ENCODE results near the gene OR14C36. TPM values are rescaled to one million over a fixed set of nuclear protein-coding genes. Genes with fewer than 3 reads are reported as not detected.

OR14C36 gene
- total RNA-seq, 1 experiment from 2014 or later: not detected

DNA sequence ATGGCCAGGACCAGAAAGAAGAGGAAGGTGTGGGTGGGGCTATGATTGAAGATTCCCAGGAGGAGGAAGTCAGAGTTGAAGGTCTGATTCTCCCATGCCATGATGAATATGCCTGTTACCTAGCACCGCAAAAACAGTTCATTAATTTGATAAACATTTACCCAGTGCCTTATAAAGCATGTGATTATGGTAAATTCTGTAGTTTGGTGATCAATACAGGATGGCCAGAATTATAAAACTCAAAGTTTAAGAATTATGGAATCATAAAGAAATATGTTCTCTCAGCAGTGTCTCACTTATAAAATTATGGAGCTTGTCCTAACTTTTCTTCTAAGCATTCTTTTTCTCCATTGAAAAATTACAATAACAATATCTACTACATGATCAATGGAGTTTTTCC lies 24.1 kb upstream of the OR14C36 start, which contains the start of gene OR2M7:
TSS of gene OR2M7 (minus strand) at position 101 of the 400 bp plus-strand sequence. CDS start at position 101, 0 bp downstream.
- DNase-seq (no peak), ATAC-seq (no peak)
- Histone ChIP-seq H3K9me2 (replicated peaks; ENCODE audit: low read length) (no peaks in the 10 kb centered on the region), H4K20me1 (ENCODE audit: low read length) (no peaks in the 10 kb centered on the region), H3K4me3 (ENCODE audit: low read length) (no peak within 1 kb of the TSS), H3K9me3 (ENCODE audit: low read length) (no peaks in the 10 kb centered on the region), H3K79me2 (ENCODE audit: low read length) (no peaks in the 10 kb centered on the region), H3F3A (ENCODE audit: low read length, unreplicated experiment) (no peaks in the 10 kb centered on the region), H3K27me3 (ENCODE audit: low read length) (no peaks in the 10 kb centered on the region), H3K4me1 (ENCODE audit: insufficient read depth, low read length) (no peaks in the 10 kb centered on the region), H3K9ac (ENCODE audit: low read length) (no peak within 1 kb of the TSS), H2AFZ (ENCODE audit: low read length) (no peak within 1 kb of the TSS), H3K36me3 (ENCODE audit: low read depth, low read length) (no peaks in the 10 kb centered on the region), H3K27ac (ENCODE audit: low read length) (no peak within 1 kb of the TSS), H3K4me2 (ENCODE audit: low read length) (no peak within 1 kb of the TSS)
- ChIA-PET POLR2A (ENCODE audit: unreplicated experiment) (no interaction called here), CTCF (no interaction called here)
- no TSS peak for BruUV-seq (replicated peaks)
- intact Hi-C loops (cut with micrococcal nuclease): no loop called here
- TF ChIP-seq EZH2phosphoT487 (IDR thresholded peaks at IDR 0.05; ENCODE audit: borderline replicate concordance, low read length) (no peak), EZH2 (IDR thresholded peaks at IDR 0.05; ENCODE audit: low read length, unreplicated experiment) (no peak)
- TF ChIP-seq, protein P1, sequence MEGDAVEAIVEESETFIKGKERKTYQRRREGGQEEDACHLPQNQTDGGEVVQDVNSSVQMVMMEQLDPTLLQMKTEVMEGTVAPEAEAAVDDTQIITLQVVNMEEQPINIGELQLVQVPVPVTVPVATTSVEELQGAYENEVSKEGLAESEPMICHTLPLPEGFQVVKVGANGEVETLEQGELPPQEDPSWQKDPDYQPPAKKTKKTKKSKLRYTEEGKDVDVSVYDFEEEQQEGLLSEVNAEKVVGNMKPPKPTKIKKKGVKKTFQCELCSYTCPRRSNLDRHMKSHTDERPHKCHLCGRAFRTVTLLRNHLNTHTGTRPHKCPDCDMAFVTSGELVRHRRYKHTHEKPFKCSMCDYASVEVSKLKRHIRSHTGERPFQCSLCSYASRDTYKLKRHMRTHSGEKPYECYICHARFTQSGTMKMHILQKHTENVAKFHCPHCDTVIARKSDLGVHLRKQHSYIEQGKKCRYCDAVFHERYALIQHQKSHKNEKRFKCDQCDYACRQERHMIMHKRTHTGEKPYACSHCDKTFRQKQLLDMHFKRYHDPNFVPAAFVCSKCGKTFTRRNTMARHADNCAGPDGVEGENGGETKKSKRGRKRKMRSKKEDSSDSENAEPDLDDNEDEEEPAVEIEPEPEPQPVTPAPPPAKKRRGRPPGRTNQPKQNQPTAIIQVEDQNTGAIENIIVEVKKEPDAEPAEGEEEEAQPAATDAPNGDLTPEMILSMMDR (conservative IDR thresholded peaks at IDR 0.05; ENCODE audit: low read depth, low read length): no peak

DNA sequence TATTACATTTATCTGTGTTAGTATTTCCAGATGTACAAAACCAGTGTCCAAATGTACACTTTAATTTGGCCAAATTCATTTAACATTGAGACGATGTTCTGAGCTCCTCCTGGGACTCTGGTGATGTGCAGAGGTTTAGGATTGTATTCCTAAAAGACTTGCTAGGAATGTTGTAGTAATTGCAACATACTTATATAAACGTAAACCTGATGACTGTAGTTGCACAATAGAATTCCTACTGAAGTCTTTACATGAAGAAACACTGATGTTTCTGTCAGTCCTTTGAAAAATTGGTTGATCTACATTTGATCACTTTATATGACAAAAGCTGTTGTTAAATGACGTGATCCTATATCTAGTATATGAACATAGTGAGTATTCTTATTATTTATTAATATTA lies 5.1 kb upstream of the OR14C36 start:
- no peak for ATAC-seq

DNA sequence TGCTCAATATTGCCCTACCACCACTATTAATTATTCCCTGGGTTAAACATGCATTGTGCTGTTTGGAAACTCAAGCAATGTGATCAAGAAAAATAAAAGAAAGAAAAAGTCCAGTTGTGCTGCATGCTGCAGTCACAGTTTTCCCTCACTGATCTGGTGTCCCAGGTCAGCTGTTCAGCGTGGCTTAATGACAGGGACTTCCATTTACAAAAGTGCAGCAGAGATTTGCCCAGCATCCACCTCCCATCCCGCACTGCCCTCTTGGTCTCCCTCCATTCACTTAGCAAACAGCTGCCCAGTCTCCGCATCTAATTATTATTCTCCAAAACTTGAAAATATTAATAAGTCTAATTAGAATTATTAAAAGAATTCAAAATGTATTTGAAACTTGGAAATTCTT lies 10.8 kb downstream of the OR14C36 start:
- Histone ChIP-seq H3K4me3 (ENCODE audit: low read length) (no peak overlapping the region), H3K27ac (ENCODE audit: low read length) (no peak overlapping the region), H3F3A (ENCODE audit: low read length, unreplicated experiment) (no peaks in the 10 kb centered on the region), H4K20me1 (ENCODE audit: low read length) (no peaks in the 10 kb centered on the region), H3K4me2 (ENCODE audit: low read length) (no peak overlapping the region), H3K36me3 (ENCODE audit: low read depth, low read length) (no peaks in the 10 kb centered on the region), H3K4me1 (ENCODE audit: insufficient read depth, low read length) (no peaks in the 10 kb centered on the region), H3K9me2 (replicated peaks; ENCODE audit: low read length) (no peaks in the 10 kb centered on the region), H2AFZ (ENCODE audit: low read length) (no peak overlapping the region), H3K27me3 (ENCODE audit: low read length) (peaks cover 28% of the 10 kb centered on the region), H3K79me2 (ENCODE audit: low read length) (no peaks in the 10 kb centered on the region), H3K9me3 (ENCODE audit: low read length) (peaks cover 1% of the 10 kb centered on the region; the same call in 1 of the 2 replicates), H3K9ac (ENCODE audit: low read length) (no peak overlapping the region)
- CTCF ChIA-PET: no interaction called here
- POLR2A ChIA-PET (ENCODE audit: unreplicated experiment): no interaction called here
- BruUV-seq (replicated peaks): no TSS peak
- DNase-seq (no peak), ATAC-seq (no peak)
- intact Hi-C loops (cut with micrococcal nuclease): no loop called here
- TF ChIP-seq EZH2phosphoT487 (IDR thresholded peaks at IDR 0.05; ENCODE audit: borderline replicate concordance, low read length): no peak
- TF ChIP-seq, protein P1 (conservative IDR thresholded peaks at IDR 0.05; ENCODE audit: low read depth, low read length): no peak
- no peak for TF ChIP-seq EZH2 (IDR thresholded peaks at IDR 0.05; ENCODE audit: low read length, unreplicated experiment)

More for the DNA sequence above, 5.1 kb upstream of the OR14C36 start:
- Histone ChIP-seq H3K9me2 (replicated peaks; ENCODE audit: low read length) (no peaks in the 10 kb centered on the region), H3K9me3 (ENCODE audit: low read length) (no peaks in the 10 kb centered on the region), H3K79me2 (ENCODE audit: low read length) (no peaks in the 10 kb centered on the region), H3K4me3 (ENCODE audit: low read length) (no peak overlapping the region), H3K36me3 (ENCODE audit: low read depth, low read length) (no peaks in the 10 kb centered on the region), H2AFZ (ENCODE audit: low read length) (no peak overlapping the region), H4K20me1 (ENCODE audit: low read length) (no peaks in the 10 kb centered on the region), H3K27me3 (ENCODE audit: low read length) (peaks cover 7% of the 10 kb centered on the region), H3K4me2 (ENCODE audit: low read length) (no peak overlapping the region), H3K9ac (ENCODE audit: low read length) (no peak overlapping the region), H3K4me1 (ENCODE audit: insufficient read depth, low read length) (no peaks in the 10 kb centered on the region), H3F3A (ENCODE audit: low read length, unreplicated experiment) (no peaks in the 10 kb centered on the region), H3K27ac (ENCODE audit: low read length) (no peak overlapping the region)
- BruUV-seq (replicated peaks): no TSS peak
- ChIA-PET CTCF (no interaction called here), POLR2A (ENCODE audit: unreplicated experiment) (no interaction called here)
- intact Hi-C loops (cut with micrococcal nuclease): no loop called here
- TF ChIP-seq EZH2phosphoT487 (IDR thresholded peaks at IDR 0.05; ENCODE audit: borderline replicate concordance, low read length): no peak
- no peak for TF ChIP-seq EZH2 (IDR thresholded peaks at IDR 0.05; ENCODE audit: low read length, unreplicated experiment)
- TF ChIP-seq, protein P1 (conservative IDR thresholded peaks at IDR 0.05; ENCODE audit: low read depth, low read length): no peak
- no peak for DNase-seq
